HepG2 (cell line): Measurements from ENCODE around the gene CPNE1. TPM values are rescaled to one million over a fixed set of nuclear protein-coding genes. Genes with fewer than 3 reads are reported as not detected.

Experiments
- ATAC-seq: fragments of 200-7000 bp; cut with Tn5 transposase; 3 replicates; pipeline ENCODE4 v1.9.1; 2020; ENCODE audit warnings: mild to moderate bottlenecking, moderate library complexity
- BruUV-seq: library from RNA; stranded (reverse); fragments of 400-500 nt; replicated peaks from 2 replicates; lab custom pipeline; 2021; lab: Mats Ljungman, UMichigan
- CTCF ChIA-PET: fragments of 300-600 bp; formaldehyde crosslinking; extraction: SDS; loops from one replicate; lab custom pipeline; 2021; ENCODE audit warnings: low total read pairs, inconsistent platforms, low intra/inter-chr PET ratio; lab: Yijun Ruan, JAX
- POLR2A ChIA-PET: fragments of 350-600 bp; sonication (Branson Sonifier 250); formaldehyde crosslinking; loops from one replicate; lab custom pipeline; 2020; ENCODE audit warnings: antibody characterized with exemption, inconsistent platforms; lab: Yijun Ruan, JAX
- DNase-seq: peaks from one replicate; pipeline ENCODE4 v3.0.0-alpha.2; 2015; ENCODE audit warnings: low spot score
- FAIRE-seq: peaks from 3 replicates; lab custom pipeline; 2011; peaks lifted over from hg19 to GRCh38; lab: Jason Lieb, UNC
- H2AFZ ChIP-seq: one replicate; pipeline ENCODE4 v1.6.1; 2011; ENCODE audit warnings: low read length, inconsistent platforms
- H3K27ac ChIP-seq: fragments of 300-600 bp; 3 replicates; pipeline ENCODE4 v1.8.0; 2011; ENCODE audit warnings: mixed run types, mild to moderate bottlenecking, mixed read lengths, low read length, inconsistent platforms; ENCODE audit not compliant: insufficient read depth; ENCODE audit errors: extremely low read length
- H3K27me3 ChIP-seq, 2 experiments: fragments of 200-600 bp in 1 of 2; 2 replicates in 1 of 2; 3 replicates in 1 of 2; pipeline versions ENCODE4 v1.6.0 to v1.8.0; 2011; ENCODE audit warnings: low read length in 2 of 2, mild to moderate bottlenecking in 2 of 2, moderate library complexity in 2 of 2, inconsistent platforms in 1 of 2; ENCODE audit not compliant: insufficient read depth in 2 of 2, control insufficient read depth in 1 of 2
- H3K36me3 ChIP-seq, 2 experiments: fragments of 200-600 bp in 1 of 2; replicated peaks in 1 of 2; 2 replicates in 1 of 2; 3 replicates in 1 of 2; pipeline versions ENCODE4 v1.5.1 to v1.8.0; 2011; ENCODE audit warnings: low read length in 2 of 2, inconsistent platforms in 1 of 2; ENCODE audit not compliant: insufficient read depth in 2 of 2, control insufficient read depth in 1 of 2
- H3K4me1 ChIP-seq: 2 replicates; pipeline ENCODE4 v1.5.1; 2012; ENCODE audit warnings: low read length, inconsistent platforms; ENCODE audit not compliant: insufficient read depth
- H3K4me2 ChIP-seq: 2 replicates; pipeline ENCODE4 v1.6.0; 2011; ENCODE audit warnings: low read depth, low read length, inconsistent platforms
- H3K4me3 ChIP-seq, 3 experiments: fragments of 200-600 bp in 1 of 3; sonication (generic), shearing (Covaris generic) in 1 of 3; replicated peaks in 1 of 3; 2 replicates each; pipeline ENCODE4 v1.5.1; 2011 to 2016; ENCODE audit warnings: low read length in 3 of 3, inconsistent platforms in 2 of 3, low read depth in 2 of 3, mild to moderate bottlenecking in 2 of 3, control low read depth in 1 of 3, mixed read lengths in 1 of 3; ENCODE audit not compliant: insufficient read depth in 1 of 3
- H3K79me2 ChIP-seq: one replicate; pipeline ENCODE4 v1.6.1; 2011; ENCODE audit warnings: low read length, inconsistent platforms; ENCODE audit not compliant: insufficient read depth
- H3K9ac ChIP-seq: 2 replicates; pipeline ENCODE4 v1.6.0; 2011; ENCODE audit warnings: mild to moderate bottlenecking, low read depth, low read length, inconsistent platforms; ENCODE audit not compliant: insufficient read depth
- H3K9me3 ChIP-seq: 2 replicates; pipeline ENCODE4 v1.5.1; 2012; ENCODE audit warnings: mild to moderate bottlenecking, low read length
- H4K20me1 ChIP-seq: 2 replicates; pipeline ENCODE4 v1.6.0; 2011; ENCODE audit warnings: inconsistent platforms, mild to moderate bottlenecking, low read length, moderate library complexity; ENCODE audit not compliant: insufficient read depth
- HES4 ChIP-seq: sonication (generic); formaldehyde crosslinking; IDR thresholded peaks from 2 replicates; pipeline ENCODE4 v1.9.0; 2021; ENCODE audit warnings: mild to moderate bottlenecking, missing genetic modification reagents, borderline replicate concordance
- JDP2 ChIP-seq: sonication (generic); formaldehyde crosslinking; IDR thresholded peaks from 2 replicates; pipeline ENCODE4 v1.8.1; 2022; ENCODE audit warnings: missing genetic modification reagents, borderline replicate concordance
- KDM5B ChIP-seq: sonication (generic); formaldehyde crosslinking; IDR thresholded peaks from 2 replicates; pipeline ENCODE4 v1.4.0; 2020; ENCODE audit warnings: missing genetic modification reagents, mild to moderate bottlenecking, borderline replicate concordance
- NAIF1 ChIP-seq: sonication (generic); formaldehyde crosslinking; IDR thresholded peaks from 2 replicates; pipeline ENCODE4 v1.5.0; 2020; ENCODE audit warnings: mild to moderate bottlenecking, missing genetic modification reagents, borderline replicate concordance
- NFATC3 ChIP-seq: sonication (generic); formaldehyde crosslinking; IDR thresholded peaks from 2 replicates; pipeline ENCODE4 v1.5.1; 2020; ENCODE audit warnings: mild to moderate bottlenecking, missing genetic modification reagents
- PHF8 ChIP-seq: sonication (generic); formaldehyde crosslinking; IDR thresholded peaks from 2 replicates; pipeline ENCODE4 v1.5.0; 2020; ENCODE audit warnings: missing genetic modification reagents
- SMAD1 ChIP-seq: sonication (generic); formaldehyde crosslinking; IDR thresholded peaks from 2 replicates; pipeline ENCODE4 v1.4.0; 2020; ENCODE audit warnings: missing genetic modification reagents, low read depth, mild to moderate bottlenecking, borderline replicate concordance
- TCF7L2 ChIP-seq: IDR thresholded peaks from 2 replicates; pipeline ENCODE4 v1.6.1; 2011; ENCODE audit warnings: mild to moderate bottlenecking, low read depth, low read length, moderate library complexity
- THYN1 ChIP-seq: sonication (generic); formaldehyde crosslinking; IDR thresholded peaks from 2 replicates; pipeline ENCODE4 v1.8.1; 2023; ENCODE audit warnings: low read depth, mild to moderate bottlenecking, moderate library complexity, missing genetic modification reagents, borderline replicate concordance
- ZNF230 ChIP-seq: sonication (generic); formaldehyde crosslinking; IDR thresholded peaks from 2 replicates; pipeline ENCODE4 v1.4.0; 2020; ENCODE audit warnings: mild to moderate bottlenecking, missing genetic modification reagents
- ZNF264 ChIP-seq: sonication (generic); formaldehyde crosslinking; IDR thresholded peaks from 2 replicates; pipeline ENCODE4 v1.4.0; 2020; ENCODE audit warnings: missing genetic modification reagents
- ZNF350 ChIP-seq: sonication (generic); formaldehyde crosslinking; IDR thresholded peaks from 2 replicates; pipeline ENCODE4 v1.4.0; 2020; ENCODE audit warnings: mild to moderate bottlenecking, low read depth, missing genetic modification reagents, borderline replicate concordance
- ZNF567 ChIP-seq: sonication (generic); formaldehyde crosslinking; IDR thresholded peaks from 2 replicates; pipeline ENCODE4 v1.8.1; 2023; ENCODE audit warnings: mild to moderate bottlenecking, missing genetic modification reagents, borderline replicate concordance
- ZNF768 ChIP-seq: sonication (generic); formaldehyde crosslinking; IDR thresholded peaks from 2 replicates; pipeline ENCODE4 v1.4.0; 2020; ENCODE audit warnings: missing genetic modification reagents
- ZNF816 ChIP-seq: sonication (generic); formaldehyde crosslinking; IDR thresholded peaks from 2 replicates; pipeline ENCODE4 v1.8.0; 2022; ENCODE audit warnings: missing genetic modification reagents, mild to moderate bottlenecking, borderline replicate concordance
- WGBS: methylation state at CpG from one replicate; pipeline ENCODE4 v1.1.6; 2017; ENCODE audit warnings: low lambda C conversion rate; 5-methylcytosine and 5-hydroxymethylcytosine counted together
- in situ Hi-C: cut with HindIII; loops from 2 replicates; pipeline ENCODE4 v1.10.0; 2017; ENCODE audit warnings: low pct_unique_long_range_greater_than_20kb; ENCODE audit not compliant: extremely low pct_ligation_motif_present
- intact Hi-C: fragments of 100-400 bp; cut with micrococcal nuclease; formaldehyde crosslinking; loops from one replicate; pipeline ENCODE4 v1.10.0; 2022; ENCODE audit not compliant: unreplicated experiment
- polyA plus RNA-seq, 8 experiments: library from polyadenylated mRNA; depleted of rRNA in 3 of 8; stranded (reverse) in 7 of 8; unstranded in 1 of 8; fragments of >200 nt; fragmentation: Illumina TruSeq in 4 of 8; extraction: Trizol in 4 of 8; gene quantifications; 2 replicates each; pipeline versions ENCODE4 v1.2.1 to v1.2.3, GENCODE V29; 2011 to 2016; ENCODE audit warnings: low read depth in 4 of 8, missing spikeins in 1 of 8, mixed read lengths in 1 of 8; ENCODE audit not compliant: insufficient read depth in 1 of 8
- total RNA-seq, 5 experiments: library from RNA; depleted of rRNA; stranded (reverse); fragments of >200 nt; fragmentation: Illumina TruSeq; extraction: Trizol; gene quantifications; 2 replicates each; pipeline ENCODE4 v1.2.3, GENCODE V29; 2016; ENCODE audit warnings: low read depth in 1 of 5
- TF ChIP-seq, protein P1 (sequence below): sonication (generic); formaldehyde crosslinking; IDR thresholded peaks from 2 replicates; pipeline ENCODE4 v1.4.0; 2020; ENCODE audit warnings: missing genetic modification reagents
- TF ChIP-seq, protein P2 (sequence below): IDR thresholded peaks from 2 replicates; pipeline ENCODE4 v1.6.1; 2016; ENCODE audit warnings: mild to moderate bottlenecking
- TF ChIP-seq, protein P3 (sequence below): sonication (generic); formaldehyde crosslinking; IDR thresholded peaks from 2 replicates; pipeline ENCODE4 v1.5.0; 2020; ENCODE audit warnings: missing genetic modification reagents, mild to moderate bottlenecking, borderline replicate concordance

Gene CPNE1
- total and polyA plus RNA-seq, 2 of the 13 experiments (the other 11 are each of a cell fraction or from before 2014, with no cell fraction given) = 408 to 431 TPM

DNA sequence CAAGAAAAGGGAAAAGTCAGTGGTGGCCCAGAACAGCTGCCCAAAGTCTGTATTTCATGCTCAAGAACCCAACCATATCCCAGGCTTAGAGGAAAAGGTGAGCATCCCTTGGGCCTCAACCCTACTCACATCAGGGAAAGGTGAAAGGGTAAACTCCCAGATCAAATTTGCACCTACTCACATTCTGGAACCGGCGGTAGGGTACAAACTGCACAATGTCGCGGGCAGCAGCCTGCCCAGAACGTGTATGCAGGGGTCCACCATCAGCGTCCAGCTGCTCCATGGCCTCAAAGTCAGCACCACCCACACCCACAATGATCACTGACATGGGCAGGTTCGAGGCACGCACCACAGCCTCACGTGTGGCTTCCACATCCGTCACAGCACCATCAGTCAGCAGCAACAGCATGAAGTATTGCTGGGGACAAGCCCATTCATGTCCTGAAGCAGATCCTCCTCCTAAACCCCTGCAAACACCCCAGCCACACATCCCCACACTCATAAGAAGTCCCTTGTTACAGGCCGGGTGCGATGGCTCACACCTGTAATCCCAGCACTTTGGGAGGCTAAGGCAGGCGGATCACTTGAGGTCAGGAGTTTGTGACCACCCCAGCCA lies 38.2 kb downstream of the CPNE1 start:
- H3K4me2 ChIP-seq = no peak overlapping the region
- H3K4me1 ChIP-seq = peaks cover 14% of the 10 kb centered on the region
- H2AFZ ChIP-seq = no peak overlapping the region
- intact Hi-C loops = no loop called here
- in situ Hi-C loops = no loop called here
- FAIRE-seq (no peak), DNase-seq (no peak), ATAC-seq (peak; percentile 9; the same call in 2 of the 3 replicates)
- TSS peak; percentile 42 for BruUV-seq
- H4K20me1 ChIP-seq = peaks cover 9% of the 10 kb centered on the region; the same call in 1 of the 2 replicates
- H3K9ac ChIP-seq = no peak overlapping the region
- no peaks in the 10 kb centered on the region for H3K9me3 ChIP-seq
- peaks cover 47 to 62% of the 10 kb centered on the region in 2 experiments for H3K36me3 ChIP-seq
- H3K27ac ChIP-seq = no peak overlapping the region
- POLR2A ChIA-PET = interaction anchor here (1.7 kb wide), 1 partner anchor 9 kb away, joined by 5 read pairs; no protein-coding TSS in a partner anchor
- no peaks in the 10 kb centered on the region for H3K79me2 ChIP-seq
- no peaks in the 10 kb centered on the region for H3K27me3 ChIP-seq
- CTCF ChIA-PET = no interaction called here
- 96% methylated on average over 12 of the region's 13 CpGs for WGBS
- no peak overlapping the region for H3K4me3 ChIP-seq
- TF ChIP-seq TCF7L2 = no peak
- no peak for TF ChIP-seq SMAD1
- TF ChIP-seq PHF8 (CRISPR knock-in tag) = no peak
- TF ChIP-seq ZNF264 (CRISPR knock-in tag) = no peak
- no peak for TF ChIP-seq ZNF230 (CRISPR knock-in tag)
- 0 out of 2 replicates have a peak, but pooled peaks have one; percentile 20 for TF ChIP-seq KDM5B (CRISPR knock-in tag)
- no peak for TF ChIP-seq NFATC3 (CRISPR knock-in tag)
- TF ChIP-seq, protein P1, sequence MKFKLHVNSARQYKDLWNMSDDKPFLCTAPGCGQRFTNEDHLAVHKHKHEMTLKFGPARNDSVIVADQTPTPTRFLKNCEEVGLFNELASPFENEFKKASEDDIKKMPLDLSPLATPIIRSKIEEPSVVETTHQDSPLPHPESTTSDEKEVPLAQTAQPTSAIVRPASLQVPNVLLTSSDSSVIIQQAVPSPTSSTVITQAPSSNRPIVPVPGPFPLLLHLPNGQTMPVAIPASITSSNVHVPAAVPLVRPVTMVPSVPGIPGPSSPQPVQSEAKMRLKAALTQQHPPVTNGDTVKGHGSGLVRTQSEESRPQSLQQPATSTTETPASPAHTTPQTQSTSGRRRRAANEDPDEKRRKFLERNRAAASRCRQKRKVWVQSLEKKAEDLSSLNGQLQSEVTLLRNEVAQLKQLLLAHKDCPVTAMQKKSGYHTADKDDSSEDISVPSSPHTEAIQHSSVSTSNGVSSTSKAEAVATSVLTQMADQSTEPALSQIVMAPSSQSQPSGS (CRISPR knock-in tag) = no peak
- TF ChIP-seq HES4 = 0 out of 2 replicates have a peak, but pooled peaks have one; percentile 35
- TF ChIP-seq JDP2 (CRISPR knock-in tag) = no peak
- TF ChIP-seq ZNF350 (CRISPR knock-in tag) = no peak
- no peak for TF ChIP-seq NAIF1 (CRISPR knock-in tag)
- TF ChIP-seq, protein P2, sequence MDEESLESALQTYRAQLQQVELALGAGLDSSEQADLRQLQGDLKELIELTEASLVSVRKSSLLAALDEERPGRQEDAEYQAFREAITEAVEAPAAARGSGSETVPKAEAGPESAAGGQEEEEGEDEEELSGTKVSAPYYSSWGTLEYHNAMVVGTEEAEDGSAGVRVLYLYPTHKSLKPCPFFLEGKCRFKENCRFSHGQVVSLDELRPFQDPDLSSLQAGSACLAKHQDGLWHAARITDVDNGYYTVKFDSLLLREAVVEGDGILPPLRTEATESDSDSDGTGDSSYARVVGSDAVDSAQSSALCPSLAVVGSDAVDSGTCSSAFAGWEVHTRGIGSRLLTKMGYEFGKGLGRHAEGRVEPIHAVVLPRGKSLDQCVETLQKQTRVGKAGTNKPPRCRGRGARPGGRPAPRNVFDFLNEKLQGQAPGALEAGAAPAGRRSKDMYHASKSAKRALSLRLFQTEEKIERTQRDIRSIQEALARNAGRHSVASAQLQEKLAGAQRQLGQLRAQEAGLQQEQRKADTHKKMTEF (CRISPR knock-in tag) = no peak
- TF ChIP-seq ZNF567 (CRISPR knock-in tag) = no peak
- TF ChIP-seq ZNF816 = no peak
- peak; percentile 37; the same call in 1 of the 2 replicates for TF ChIP-seq ZNF768 (CRISPR knock-in tag)
- TF ChIP-seq, protein P3, sequence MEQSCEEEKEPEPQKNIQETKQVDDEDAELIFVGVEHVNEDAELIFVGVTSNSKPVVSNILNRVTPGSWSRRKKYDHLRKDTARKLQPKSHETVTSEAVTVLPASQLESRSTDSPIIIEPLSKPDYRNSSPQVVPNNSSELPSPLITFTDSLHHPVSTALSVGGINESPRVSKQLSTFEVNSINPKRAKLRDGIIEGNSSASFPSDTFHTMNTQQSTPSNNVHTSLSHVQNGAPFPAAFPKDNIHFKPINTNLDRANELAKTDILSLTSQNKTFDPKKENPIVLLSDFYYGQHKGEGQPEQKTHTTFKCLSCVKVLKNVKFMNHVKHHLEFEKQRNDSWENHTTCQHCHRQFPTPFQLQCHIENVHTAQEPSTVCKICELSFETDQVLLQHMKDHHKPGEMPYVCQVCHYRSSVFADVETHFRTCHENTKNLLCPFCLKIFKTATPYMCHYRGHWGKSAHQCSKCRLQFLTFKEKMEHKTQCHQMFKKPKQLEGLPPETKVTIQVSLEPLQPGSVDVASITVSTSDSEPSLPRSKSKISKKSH (CRISPR knock-in tag) = peak; percentile 45; the same call in 1 of the 2 replicates
- no peak for TF ChIP-seq THYN1 (CRISPR knock-in tag)
